ENCODE results near the gene DISP2.

DISP2 gene

GRCh38 chr15:40365624-40366456 lies 7.8 kb downstream of the DISP2 start:
- DNase-seq, result no peak

- DNase-seq, result no peak
Measured at GRCh38 chr15:40366457-40367370, 8.7 kb downstream of the DISP2 start.

GRCh38 chr15:40367371-40367685 lies 9.3 kb downstream of the DISP2 start:
- DNase-seq, result no peak

- DNase-seq, result peak; percentile 90
Measured at GRCh38 chr15:40367686-40368611, 9.9 kb downstream of the DISP2 start.

- DNase-seq, result no peak
Measured at GRCh38 chr15:40368719-40369473, 10.9 kb downstream of the DISP2 start.

GRCh38 chr15:40369474-40369869 lies 11.5 kb downstream of the DISP2 start:
- DNase-seq, result no peak

- no peak for DNase-seq
Measured at GRCh38 chr15:40369971-40370370, 12.0 kb downstream of the DISP2 start.

GRCh38 chr15:40372981-40373380 lies 15.0 kb downstream of the DISP2 start:
- DNase-seq, result no peak

GRCh38 chr15:40377606-40378005 lies 19.6 kb downstream of the DISP2 start:
- DNase-seq, result no peak

- DNase-seq, result no peak
Measured at GRCh38 chr15:40379374-40379773, 21.4 kb downstream of the DISP2 start.

- no peak for DNase-seq
Measured at GRCh38 chr15:40379853-40380252, 21.8 kb downstream of the DISP2 start.

- no peak for DNase-seq
Measured at GRCh38 chr15:40380636-40381035, 22.6 kb downstream of the DISP2 start.

- no peak for DNase-seq
Measured at GRCh38 chr15:40381818-40382529, 24.0 kb downstream of the DISP2 start.

GRCh38 chr15:40382580-40383456 lies 24.8 kb downstream of the DISP2 start, which contains the start of gene KNSTRN:
Gene KNSTRN (plus strand): TSS chr15:40382721. CDS start chr15:40382836, 115 bp downstream.
- peak; percentile 94 for DNase-seq

- DNase-seq, result no peak
Measured at GRCh38 chr15:40386480-40386879, 28.5 kb downstream of the DISP2 start.

GRCh38 chr15:40388941-40389823 lies 31.2 kb downstream of the DISP2 start:
- no peak for DNase-seq

GRCh38 chr15:40389824-40390595 lies 32.0 kb downstream of the DISP2 start:
- no peak for DNase-seq

Data from stimulated activated CD4-positive, alpha-beta T cell treated with anti-CD3 and anti-CD28 coated beads, Interleukin-1b, Interleukin-23, amount 100 ng/mL, for 48 hours (primary cell).